Posterior cingulate gyrus (tissue), 11 donors: Measurements from ENCODE around the gene POLG2.

Source experiments
- DNase-seq, 10 donors: peaks; one replicate each; pipeline versions ENCODE4 v3.0.0 to v3.0.0-alpha.2; 2020 to 2021; ENCODE audit warnings: mixed read lengths in 3 of 10
- intact Hi-C: fragments of 100-400 bp; cut with DNase I; formaldehyde crosslinking; loops from one replicate; pipeline ENCODE4 v1.15.1; 2023

Gene POLG2

DNA sequence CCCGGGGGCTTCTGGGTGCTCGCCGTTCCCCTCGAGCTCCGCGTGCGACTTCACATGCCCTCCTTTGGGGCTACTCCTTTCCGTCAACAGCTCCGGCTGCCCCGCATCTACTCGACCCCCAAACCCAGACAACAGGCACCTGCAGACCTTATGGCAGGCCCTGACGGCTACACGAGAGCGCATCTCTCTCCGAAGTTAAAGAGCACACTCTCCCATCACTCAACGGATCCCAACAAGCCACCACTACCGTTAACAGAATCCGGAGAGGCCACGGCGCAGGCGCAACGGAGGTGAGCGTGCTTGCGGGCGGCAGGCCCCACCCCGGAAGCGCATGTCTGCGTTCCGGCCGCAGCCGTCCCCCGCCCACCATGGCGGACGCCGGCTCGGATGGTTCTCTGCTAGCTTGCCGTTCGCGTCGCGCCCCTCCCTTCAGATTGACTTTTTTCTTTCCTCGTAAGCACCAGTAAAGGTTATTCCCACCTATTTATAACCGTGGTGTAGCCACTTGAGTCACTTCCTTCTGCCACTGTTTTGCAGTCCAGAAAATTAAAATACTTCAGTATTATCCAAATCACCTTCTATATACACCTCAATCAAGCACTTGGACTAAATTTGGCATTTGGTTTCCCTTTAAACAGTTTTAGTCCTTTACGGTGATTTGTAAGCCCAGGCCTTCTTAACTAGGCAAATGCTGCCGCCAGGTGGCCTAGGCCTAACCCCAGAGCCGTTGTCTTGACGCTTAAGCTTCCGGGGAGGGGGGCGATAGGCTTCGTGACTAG, at the start of gene POLG2:
POLG2 (minus strand) TSS at position 269 of the 779 bp plus-strand sequence; CDS start at position 183, 86 bp downstream.
- intact Hi-C loops, result no loop called here

DNA sequence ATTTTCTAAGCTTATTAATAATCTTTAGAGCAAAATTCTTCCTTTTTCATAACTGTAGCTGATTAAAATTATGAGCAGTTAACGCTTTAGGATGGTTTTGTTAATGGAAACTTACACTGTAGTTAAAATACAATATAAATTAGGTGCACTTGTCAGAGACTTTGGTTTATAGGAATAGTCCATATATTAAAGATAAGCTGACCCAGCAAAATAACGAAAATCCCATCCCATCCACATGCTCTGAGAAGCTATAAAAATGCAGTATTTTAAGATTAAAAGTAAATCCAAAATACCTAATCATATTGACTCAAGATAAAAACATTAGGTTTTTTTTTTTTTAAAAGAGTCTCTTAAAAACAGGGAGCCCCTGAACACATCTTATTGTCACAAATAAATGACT, 47.9 kb upstream of the POLG2 start:
- intact Hi-C loops, result no loop called here
- DNase-seq, result no peak

More for the DNA sequence above, at the start of gene POLG2:
- peak; percentile 84 to 99 (median 92) for DNase-seq

DNA sequence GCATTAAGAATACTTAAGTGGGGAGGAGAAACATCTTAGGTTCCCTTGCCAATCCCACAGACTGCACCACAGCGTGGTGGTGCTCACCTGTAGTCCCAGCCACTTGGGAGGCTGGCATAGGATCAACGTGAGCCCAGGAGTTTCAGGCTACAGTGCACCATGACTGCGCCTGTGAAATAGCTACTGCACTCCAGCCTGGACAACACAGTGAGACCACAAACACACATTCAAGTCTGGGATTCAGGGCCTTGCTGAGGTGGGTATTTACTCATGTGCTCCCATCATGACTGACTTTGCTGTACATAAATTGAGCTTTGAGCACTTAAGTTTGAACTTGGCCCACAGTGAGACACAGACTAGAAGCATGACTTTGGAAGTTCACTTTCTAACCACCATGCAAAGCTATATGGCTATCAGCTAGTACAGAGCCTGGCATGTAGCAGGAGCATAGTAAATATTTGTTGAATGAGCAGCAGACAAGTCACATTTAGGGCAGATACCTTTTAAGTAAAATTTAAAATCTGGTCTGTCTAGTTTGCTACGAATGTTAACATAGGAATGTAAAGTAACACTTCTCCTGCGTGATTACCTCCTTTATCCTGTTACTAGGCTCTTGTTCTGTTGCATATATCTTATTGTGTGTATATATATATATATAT, 43.4 kb upstream of the POLG2 start:
- DNase-seq, result no peak
- intact Hi-C loops, result no loop called here

DNA sequence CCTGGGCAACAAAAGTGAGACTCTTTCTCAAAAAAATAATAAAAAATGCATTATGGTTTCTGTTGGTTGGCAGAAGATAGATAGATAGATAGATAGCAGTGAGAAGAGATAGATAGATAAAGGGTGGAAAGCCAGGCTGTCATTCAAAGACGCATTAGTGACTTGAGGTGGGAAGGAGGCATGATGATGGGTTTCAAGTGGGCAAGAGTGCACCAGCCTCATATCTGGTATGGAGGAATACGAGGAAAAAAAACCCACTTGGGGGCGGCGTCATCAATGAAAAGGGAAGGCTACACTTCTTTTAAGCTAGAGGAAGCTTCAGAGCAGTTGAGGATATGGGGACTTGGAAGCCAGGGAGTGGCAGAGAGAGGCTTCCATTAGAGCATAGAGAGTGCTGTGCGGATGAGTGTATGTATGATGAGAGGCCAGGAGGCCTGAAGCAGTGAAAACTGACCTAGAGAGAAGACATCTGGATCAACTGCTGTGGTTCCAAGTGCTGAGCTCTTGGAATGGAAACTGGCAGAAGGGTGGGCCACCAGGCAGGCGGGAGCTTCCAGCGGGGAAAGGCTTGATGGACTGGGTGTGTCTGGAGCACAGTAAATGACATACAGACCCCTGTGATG, 41.8 kb upstream of the POLG2 start:
- DNase-seq, result no peak
- intact Hi-C loops, result no loop called here

DNA sequence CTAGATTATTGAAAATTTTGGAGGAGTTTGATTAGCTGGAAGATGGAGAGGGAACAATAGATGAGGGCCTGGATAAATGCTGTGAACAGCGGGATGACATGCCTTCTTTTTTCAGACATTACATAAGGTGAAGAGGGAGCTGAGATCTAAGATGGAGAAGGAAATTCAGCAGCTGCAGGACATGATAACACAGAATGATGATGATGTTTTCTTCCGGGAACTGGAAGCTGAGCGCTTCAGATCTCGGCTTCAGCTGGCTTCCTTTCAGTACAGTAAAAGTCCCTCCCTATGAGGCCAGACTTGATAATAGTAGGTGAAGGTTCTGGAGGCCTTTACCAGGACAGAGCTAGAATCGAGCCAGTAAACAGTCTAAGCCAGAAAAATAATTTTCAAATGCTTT, 40.6 kb upstream of the POLG2 start:
- no peak for DNase-seq
- intact Hi-C loops, result no loop called here

DNA sequence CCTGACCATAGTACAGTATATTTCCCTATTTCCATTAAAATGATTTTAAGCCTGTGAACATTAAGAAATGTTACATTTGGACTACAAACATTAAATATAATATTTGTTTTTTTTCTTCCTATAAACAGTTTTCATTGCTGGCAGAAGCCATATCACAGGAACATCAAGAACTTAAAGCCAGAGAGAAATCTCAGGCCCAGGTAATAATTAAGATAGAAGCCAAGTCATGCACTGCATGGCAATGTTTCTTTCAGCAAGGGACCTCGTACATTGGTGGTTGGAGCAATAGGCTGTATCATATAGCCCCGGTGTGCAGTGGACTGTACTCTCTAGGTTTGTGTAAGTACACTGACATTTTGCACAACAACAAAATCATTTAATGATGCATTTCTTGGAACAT, 40.1 kb upstream of the POLG2 start:
- intact Hi-C loops, result no loop called here
- no peak for DNase-seq

DNA sequence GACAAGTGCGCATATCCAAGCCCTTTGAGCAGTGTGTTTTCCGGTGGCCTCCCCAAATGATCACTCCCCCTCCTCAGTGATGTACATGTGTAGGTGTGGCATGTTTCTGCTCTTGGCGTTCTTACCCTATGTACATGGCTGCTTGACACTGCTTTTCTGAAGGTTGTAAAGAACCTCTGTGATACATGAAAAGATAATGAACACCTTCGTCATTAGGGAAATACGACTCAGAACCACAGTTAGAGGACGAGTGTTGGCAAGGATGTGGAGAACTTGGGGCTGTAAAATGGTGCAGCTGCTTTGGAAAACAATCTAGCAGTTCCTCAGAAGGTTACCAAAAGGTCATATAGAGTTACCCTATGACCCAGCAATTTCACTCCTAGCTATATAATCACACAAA, 38.5 kb upstream of the POLG2 start:
- DNase-seq, result no peak
- intact Hi-C loops, result no loop called here

DNA sequence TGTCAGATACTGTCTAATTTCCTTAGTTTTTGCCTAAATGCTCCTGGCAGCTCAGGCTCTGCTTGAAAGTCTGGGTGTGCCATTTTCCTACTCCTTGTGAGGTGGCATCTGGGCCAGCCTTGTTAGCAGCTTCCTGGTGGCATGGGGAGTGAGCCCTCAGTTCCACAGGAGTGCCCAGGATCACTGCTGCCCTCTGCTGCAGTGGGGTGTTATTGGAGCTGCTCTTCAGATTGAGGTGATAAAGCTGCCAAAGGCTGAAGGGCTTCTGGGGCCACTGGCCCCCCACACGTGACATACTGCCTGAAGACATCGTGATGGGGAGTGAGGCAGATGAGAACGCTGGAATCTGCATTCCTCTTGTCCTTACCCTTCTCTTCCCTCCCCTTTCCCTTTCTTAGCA, 37.3 kb upstream of the POLG2 start:
- no peak for DNase-seq
- intact Hi-C loops, result no loop called here

DNA sequence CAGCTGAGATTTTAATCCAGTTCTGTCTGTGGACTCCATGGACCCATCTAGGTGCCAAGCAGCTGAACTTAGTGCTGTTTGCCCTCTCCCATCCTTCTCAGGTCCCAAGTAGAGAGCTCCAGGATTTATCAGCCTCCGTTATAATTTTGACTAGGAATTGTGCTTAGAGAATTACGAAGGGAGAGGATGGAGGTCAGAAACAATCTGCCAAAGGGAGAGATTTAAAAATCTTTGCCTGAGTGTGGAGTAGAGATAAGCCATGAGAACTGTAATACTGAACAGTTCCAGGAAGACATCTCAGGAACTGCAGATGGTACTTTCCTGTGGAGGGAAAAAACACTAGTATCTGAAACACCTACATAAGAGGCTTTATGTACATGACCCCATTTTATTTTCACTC, 36.9 kb upstream of the POLG2 start:
- intact Hi-C loops, result no loop called here
- DNase-seq, result no peak

DNA sequence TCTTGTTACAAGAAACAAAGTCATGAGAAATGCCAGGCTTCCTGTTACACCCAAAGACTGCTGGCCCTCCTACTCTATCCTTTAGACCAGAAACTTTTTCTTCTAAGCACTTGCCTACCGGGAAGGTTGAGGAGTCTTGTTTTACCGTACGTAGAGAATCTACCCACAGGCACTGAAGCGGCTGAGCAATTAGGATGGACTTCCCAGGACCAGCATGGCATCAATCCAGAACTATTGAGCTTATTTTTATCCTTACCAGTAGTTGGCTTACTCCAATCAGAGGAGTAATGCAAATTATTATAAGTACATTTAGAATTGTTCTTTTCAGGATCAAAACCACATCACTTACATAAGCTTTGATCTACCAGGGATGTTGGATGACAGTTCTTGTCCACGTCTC, 35.6 kb upstream of the POLG2 start:
- intact Hi-C loops, result no loop called here
- DNase-seq, result no peak

DNA sequence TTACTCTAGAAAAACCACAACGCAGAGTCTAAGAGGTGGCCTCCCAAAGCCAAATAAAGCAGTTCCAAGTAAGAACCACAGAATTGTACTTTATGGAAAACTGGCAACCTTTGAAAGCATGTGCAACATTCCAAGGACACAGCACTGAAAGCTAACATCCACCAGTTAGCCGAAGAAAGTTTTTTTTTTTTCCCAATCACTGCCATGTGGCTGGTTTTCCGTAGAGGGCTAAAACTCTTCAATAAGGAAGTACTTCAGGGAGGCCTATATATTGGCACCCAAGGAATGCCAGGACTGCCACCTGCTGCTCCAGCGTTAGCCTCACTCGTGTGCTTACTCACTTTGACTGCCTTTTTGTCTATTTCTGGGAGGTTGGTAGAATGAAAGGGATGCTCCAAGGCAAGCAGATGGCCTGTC, 35.1 kb upstream of the POLG2 start:
- no peak for DNase-seq
- intact Hi-C loops, result no loop called here

DNA sequence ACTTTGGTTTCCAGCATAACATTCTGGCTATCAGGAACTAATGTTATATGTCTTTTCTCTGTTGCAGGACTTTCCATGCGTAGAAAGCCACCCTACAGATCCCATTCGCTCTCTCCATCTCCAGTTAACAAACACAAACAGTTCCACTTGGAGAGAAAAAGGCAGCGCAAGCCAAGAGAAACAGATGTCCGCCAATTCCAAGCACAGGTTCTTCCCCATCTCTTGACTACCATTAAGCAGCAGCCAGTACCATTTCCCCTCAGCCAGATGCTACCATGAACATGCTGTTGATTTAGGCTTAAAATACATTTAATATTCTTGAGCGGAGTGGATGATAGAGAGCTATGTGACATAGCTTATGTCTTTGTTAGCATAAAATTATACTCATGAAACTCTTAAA, 32.4 kb upstream of the POLG2 start:
- no peak for DNase-seq
- intact Hi-C loops, result no loop called here

DNA sequence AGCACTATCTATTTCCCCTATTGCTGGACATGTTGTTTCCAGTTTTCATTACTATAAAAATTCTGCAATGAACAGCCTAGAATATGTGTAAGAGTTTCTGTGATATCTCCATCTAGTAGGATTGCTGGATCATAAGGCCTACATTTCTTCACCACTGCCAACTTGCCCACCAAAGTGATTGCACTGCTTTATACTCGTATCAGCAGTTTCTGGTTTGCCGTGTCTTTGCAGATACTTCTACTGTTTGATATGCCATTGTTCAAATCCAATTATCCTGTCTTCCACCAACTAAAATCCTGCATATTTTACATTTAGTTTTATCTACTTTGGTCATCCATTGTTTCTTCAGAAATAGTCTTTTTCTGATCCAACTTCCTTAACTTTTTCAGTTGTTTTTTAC, 31.1 kb upstream of the POLG2 start:
- intact Hi-C loops, result no loop called here

DNA sequence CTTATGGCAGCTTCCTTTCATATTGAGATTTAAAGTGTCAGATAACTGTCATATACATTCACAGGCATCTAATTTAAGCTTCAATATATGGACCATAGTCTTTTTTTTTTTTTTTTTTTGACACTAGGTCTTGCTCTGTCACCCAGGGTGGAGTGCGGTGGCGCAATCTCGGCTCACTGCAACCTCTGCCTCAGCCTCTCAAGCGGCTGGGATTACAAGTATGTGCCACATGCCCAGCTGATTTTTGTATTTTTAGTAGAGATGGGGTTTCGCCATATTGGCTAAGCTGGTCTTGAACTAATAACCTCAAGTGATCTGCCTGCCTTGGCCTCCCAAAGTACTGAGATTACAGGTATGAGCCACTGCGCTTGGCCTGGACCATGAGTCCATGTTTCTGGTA, 23.5 kb upstream of the POLG2 start:
- intact Hi-C loops, result no loop called here

More for the DNA sequence above, 31.1 kb upstream of the POLG2 start:
- DNase-seq, result no peak

DNA sequence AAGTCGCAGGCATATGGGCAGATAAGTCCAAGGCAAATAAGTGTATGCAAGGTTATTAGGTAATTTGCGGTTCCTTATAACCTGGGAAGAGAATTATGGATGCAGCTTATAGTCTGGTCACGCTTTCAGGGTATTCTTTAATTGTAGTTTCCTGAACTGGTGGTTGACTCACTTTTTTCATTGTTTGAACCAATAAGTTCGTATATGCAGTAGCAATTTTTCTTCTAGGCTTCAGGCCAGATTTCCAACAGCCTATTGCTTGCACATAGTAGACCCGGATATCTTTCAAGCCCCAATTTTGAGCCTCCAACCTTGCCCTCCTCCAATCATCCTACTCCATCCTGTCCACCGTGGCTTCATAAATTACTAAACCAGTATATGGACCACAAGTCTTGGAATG, 22.7 kb upstream of the POLG2 start:
- no peak for DNase-seq
- intact Hi-C loops, result no loop called here

More for the DNA sequence above, 23.5 kb upstream of the POLG2 start:
- no peak for DNase-seq

DNA sequence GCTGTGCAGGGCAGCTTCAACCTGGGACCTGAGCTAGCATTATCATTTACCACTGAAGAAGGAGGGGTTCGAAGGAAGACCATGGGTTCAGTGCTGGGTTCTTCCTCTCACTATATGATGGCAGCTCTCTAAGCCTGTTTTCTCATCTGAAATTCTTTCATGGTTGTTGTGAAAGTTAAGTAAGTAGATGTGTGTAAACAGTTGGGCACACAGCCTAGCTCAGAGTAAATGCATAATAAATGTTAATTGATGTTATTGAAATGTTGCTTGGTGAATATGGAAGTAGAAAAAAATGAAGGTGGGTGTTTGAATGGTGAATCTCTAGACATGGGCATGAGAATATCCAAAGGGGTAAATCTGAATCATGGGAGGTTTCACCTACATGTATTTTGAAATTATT, 19.0 kb upstream of the POLG2 start:
- no peak for DNase-seq
- intact Hi-C loops, result no loop called here

DNA sequence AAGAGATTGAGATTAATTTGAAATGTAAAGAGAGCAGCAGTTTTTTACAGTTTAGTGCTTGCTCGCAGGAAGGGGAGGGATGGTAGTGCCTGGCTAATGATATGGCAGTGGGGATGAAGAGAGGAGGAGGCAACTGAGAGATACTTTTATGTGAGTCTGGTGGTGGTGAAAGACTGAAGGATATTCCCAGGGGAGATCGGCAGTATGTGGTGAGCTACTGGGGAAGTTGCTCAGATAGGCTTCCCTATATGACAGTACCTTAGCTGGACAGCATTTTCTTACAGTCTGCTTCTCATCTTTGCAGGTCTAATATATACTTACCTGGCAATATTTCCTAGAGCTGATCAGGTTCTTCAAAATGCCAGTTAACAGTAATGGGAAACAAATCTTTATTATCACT, 18.6 kb upstream of the POLG2 start:
- intact Hi-C loops, result no loop called here
- no peak for DNase-seq

DNA sequence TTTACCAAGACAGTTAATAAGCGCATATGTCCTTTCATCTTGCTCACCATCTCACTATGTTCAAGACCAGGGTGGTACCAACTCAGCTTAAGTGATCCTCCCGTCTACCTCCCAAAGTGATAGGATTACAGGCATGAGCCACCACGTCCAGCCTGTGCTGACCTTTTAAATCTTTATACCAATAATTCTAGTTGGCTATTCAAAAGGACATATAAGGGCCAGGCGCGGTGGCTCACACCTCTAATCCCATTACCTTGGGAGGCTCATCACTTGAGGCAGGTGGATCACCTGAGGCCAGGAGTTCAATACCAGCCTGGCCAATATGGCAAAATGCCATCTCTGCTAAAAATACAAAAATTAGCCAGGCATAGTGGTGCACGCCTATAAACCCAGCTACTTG, 12.3 kb upstream of the POLG2 start:
- no peak for DNase-seq

DNA sequence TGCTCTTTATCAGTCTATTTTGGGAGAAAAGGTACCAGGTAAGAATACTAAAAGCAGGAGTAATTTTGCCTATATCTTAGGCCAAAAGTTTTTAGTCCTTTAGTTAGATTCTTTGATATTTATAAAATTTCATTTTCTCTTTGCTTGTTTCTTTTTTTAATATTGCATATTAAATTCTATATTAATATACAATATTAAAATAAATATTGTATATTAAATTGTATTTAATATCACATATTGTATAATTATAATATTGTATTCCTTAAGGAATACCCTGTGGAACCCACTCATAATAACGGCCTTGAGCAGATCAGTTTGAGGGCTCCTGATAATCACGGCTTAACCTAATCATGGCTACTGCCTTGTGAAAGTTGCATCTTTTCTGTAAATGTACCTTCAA, 11.8 kb upstream of the POLG2 start:
- intact Hi-C loops, result loop anchor here (5.0 kb wide), 1 partner anchor 154 kb away; the partner anchor contains the start of gene SMURF2

More for the DNA sequence above, 12.3 kb upstream of the POLG2 start:
- intact Hi-C loops, result loop anchor here (5.0 kb wide), 1 partner anchor 153 kb away; the partner anchor contains the start of gene SMURF2

DNA sequence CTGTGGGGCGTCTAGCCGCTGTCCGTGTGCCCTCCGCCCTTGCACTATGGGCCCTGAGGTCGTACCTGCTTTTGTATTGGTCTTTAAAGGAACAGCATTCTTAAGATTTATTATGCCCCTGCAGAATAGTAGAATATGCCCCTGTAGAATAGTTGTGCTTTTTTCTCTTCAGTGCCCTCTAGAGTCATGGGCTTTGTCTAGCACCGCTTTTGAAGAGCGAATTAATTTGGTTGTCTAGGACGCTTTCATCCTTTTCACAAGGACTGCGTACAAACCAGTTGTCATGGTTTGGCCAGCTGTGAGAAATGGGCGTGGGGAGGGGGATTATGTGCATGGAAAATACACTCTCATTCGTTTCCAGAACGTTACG, 10.5 kb upstream of the POLG2 start:
- DNase-seq, result no peak
- intact Hi-C loops, result loop anchor here (5.0 kb wide), 1 partner anchor 155 kb away; the partner anchor contains the start of gene SMURF2

More for the DNA sequence above, 11.8 kb upstream of the POLG2 start:
- DNase-seq, result no peak
